ENCODE results near the gene FGGY.

DNA sequence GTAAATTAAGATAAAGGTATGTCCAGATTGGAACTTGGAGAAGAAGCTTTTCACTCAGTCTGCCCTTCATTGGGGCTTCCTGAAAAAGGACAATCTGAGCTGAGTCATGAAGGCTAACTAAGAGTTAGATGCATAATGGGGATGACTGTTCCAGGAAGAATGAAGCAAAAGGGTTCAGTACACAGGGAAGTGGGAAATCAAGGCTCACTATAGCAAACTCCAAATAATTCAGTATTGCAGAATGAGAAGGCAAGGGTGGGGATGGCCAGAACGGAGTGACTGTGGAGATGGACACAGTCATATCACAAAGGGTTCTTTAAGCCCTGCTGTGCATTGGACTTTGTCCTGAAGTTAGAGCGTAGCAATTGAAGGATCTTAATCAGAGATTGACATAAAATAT lies 158.3 kb downstream of the FGGY start:
- TF ChIP-seq, protein P1, sequence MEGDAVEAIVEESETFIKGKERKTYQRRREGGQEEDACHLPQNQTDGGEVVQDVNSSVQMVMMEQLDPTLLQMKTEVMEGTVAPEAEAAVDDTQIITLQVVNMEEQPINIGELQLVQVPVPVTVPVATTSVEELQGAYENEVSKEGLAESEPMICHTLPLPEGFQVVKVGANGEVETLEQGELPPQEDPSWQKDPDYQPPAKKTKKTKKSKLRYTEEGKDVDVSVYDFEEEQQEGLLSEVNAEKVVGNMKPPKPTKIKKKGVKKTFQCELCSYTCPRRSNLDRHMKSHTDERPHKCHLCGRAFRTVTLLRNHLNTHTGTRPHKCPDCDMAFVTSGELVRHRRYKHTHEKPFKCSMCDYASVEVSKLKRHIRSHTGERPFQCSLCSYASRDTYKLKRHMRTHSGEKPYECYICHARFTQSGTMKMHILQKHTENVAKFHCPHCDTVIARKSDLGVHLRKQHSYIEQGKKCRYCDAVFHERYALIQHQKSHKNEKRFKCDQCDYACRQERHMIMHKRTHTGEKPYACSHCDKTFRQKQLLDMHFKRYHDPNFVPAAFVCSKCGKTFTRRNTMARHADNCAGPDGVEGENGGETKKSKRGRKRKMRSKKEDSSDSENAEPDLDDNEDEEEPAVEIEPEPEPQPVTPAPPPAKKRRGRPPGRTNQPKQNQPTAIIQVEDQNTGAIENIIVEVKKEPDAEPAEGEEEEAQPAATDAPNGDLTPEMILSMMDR (IDR thresholded peaks at IDR 0.05; ENCODE audit: insufficient read depth, low read length, poor library complexity, severe bottlenecking), result no peak
- TF ChIP-seq EZH2phosphoT487 (conservative IDR thresholded peaks at IDR 0.05; ENCODE audit: low read length), result no peak
